Hepatic stellate cell (primary cell): Measurements from ENCODE around the gene DERL3.
"Not testable (repeated sequence)": the region's sequence is repeated elsewhere in the genome, so short reads cannot be mapped to it uniquely, and the experiment has no call there.

Experiments
- DNase-seq: peaks from one replicate; pipeline ENCODE4 v3.0.0; 2011; ENCODE audit warnings: low spot score

Gene DERL3

DNA sequence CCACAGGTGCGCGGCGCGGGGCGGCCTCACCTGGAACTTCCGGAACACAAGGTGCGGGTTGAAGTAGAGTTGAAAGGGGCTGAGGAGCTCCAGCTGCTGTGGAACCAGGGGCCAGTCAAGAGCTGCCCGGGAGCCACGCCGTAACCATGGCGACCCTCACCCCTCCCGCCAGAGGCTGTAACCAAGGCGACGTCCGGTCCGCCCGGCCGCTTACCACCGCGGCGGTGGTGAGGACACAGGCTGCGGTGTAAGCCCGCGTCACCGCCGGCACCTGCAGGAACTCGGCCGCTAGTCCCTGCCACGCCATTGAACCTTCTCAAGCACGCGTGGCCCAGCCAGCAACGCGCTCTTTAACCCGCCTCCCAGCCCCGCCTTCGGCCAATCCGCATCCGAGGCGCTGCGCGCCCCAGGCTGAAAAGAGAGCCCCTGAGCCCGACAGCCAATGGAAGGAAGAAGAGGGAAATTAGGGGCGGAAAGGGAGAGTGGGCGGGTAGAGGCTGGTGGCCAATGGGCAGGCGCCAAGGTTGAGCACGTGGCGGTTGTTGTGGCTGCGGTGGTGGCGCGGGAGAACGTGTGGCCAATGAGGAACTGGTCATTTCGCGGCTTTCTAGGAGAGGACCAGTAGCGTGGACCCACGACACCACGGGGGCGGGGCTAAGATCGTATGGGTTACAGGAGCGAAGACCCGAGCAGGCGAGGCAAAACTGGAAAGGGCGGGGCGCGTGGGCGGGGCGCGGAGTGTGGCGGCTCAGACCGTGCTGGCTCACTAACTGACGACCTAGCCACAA is at the start of gene DERL3:
Gene DERL3 (minus strand): TSS at position 326 of the 788 bp plus-strand sequence. CDS start 19 bp downstream, at position 307.
- peak; percentile 97 for DNase-seq

DNA sequence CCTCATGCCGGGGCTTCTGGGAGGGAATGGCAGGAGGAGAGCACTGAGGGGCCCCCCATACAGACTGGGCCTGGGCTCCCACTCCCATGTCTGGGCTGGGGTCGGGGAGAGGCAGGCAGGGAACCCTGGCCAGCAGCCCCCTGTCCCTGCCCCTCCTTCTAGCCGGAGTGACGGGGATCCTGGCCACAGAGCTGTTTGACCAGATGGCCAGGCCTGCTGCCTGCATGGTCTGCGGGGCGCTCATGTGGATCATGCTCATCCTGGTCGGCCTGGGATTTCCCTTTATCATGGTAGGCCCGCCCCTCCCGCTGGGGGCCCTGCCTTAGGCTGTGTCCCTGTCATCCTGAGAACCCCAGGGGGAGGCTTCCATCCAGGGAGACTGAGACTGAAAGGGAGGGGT is 45.3 kb upstream of the DERL3 start:
- no peak for DNase-seq

DNA sequence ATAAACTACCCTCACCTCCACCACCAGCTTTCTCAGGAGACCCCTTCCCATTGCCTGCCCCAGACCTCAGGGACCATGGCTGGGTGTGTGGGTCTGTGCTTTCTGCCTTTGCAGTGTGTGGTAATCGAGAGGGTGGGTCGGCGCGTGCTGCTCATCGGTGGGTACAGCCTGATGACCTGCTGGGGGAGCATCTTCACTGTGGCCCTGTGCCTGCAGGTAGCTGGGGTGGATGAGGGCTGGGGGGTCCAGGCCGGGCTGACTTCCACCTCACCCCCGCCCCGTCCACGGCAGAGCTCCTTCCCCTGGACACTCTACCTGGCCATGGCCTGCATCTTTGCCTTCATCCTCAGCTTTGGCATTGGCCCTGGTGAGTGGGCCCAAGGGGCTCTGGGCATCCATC is 44.9 kb upstream of the DERL3 start:
- DNase-seq: no peak

DNA sequence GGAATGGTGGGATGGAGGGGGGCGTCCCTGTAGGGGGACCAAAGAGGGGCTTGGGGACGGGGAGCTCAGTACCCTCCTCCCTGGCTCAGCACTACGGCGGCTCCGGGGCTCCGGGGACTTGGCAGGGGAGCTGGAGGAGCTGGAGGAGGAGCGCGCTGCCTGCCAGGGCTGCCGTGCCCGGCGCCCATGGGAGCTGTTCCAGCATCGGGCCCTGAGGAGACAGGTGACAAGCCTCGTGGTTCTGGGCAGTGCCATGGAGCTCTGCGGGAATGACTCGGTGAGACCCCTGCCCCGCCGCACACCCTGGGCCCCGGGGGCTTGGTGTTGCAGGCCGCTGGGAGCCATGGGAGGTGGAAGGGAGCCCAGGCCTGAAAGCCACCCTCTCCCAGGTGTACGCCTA is 43.6 kb upstream of the DERL3 start:
- DNase-seq: no peak

GRCh38 chr22:23878219-23878618 is 39.4 kb upstream of the DERL3 start:
- DNase-seq: no peak

DNA sequence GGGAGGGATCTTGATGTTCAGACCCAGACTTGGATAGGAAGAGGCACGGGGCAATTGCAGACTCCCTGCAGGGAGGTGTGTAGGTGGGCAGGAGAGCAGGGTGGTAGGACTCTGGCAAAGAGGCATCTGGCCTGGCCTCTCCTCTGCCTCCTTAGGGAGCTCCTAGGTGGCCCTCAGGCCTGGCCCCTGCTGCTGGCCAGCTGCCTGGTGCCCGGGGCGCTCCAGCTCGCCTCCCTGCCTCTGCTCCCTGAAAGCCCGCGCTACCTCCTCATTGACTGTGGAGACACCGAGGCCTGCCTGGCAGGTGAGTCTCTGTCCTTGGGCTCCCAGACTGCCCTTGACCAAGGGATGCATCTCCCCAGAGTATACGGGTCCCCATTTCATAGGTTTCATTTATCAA is 38.8 kb upstream of the DERL3 start:
- DNase-seq: no peak

DNA sequence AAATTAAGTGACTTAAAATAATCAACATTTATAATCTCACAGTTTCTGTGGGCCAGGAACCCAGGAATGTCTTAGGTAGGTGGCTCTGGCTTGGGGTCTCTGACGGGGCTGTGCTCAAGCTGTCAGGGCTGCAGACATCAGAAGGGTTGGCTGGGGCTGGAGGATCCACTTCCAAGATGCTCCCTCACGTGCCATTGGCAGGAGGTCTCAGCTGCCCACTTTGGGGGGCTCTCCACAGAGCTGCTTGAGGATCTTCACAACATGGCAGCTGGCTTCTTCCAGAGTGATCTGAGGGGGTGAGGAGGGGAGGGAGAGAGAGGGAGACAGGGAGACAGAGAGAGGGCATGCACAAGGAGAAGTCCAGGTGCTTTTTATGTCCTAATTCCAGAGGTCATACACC is 37.0 kb upstream of the DERL3 start:
- DNase-seq: no peak

GRCh38 chr22:23874871-23875270 is 36.1 kb upstream of the DERL3 start:
- no peak for DNase-seq

- DNase-seq: no peak
Observed at GRCh38 chr22:23868580-23868979, 29.8 kb upstream of the DERL3 start.

- not testable (repeated sequence) for DNase-seq
Observed at GRCh38 chr22:23864499-23865154, 25.8 kb upstream of the DERL3 start.

DNA sequence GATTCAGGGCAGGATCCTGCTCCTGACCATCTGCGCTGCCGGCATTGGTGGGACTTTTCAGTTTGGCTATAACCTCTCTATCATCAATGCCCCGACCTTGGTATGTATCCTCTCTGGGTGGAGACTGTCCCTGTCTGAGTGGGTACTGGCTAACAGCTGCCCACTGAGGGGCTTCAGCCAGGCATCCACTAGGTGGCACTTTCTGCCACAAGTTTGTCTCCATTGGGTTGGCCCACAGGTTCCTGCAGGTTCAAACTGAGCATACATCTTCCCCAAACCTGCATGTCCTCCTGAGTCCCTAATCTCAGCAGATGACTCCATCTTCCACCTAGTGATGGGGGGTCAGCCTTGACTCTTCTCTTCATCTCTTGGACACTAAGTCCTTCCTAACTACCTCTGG is 23.3 kb upstream of the DERL3 start:
- DNase-seq: peak; percentile 71

DNA sequence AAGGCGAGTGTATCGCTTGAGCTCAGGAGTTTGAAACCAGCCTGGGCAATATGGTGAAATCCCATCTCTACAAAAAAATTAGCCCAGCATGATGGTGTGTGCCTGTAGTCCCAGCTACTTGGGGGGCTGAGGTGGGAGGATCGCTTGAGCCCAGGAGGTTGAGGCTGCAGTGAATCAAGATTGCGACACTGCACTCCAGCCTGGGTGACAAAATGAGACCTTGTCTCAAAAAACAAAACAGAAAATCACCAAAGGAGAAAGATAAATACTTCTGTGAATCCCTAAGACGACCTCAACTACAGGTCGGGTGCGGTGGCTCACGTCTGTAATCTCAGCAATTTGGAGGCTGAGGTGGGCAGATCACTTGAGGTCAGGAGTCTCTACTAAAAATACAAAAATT is 21.4 kb upstream of the DERL3 start:
- not testable (repeated sequence) for DNase-seq

DNA sequence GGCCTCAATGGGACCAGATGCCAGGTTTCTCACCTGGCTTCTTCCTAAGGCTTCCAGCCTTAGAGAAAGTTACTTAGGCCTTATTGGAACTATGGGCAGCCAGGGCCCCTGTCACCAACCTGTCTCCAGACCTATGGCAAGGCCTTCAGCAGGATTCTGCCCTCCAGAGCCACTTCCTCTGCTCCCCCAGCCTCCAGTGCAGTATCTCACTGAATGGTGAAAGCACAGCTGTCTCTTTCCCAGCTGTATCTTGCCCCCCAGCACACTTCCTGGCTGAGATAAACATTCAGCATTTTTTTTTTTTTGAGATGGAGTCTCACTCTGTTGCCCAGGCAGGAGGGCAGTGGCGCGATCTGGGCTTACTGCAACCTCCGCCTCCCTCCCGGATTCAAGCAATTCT is 20.4 kb upstream of the DERL3 start:
- DNase-seq: no peak

DNA sequence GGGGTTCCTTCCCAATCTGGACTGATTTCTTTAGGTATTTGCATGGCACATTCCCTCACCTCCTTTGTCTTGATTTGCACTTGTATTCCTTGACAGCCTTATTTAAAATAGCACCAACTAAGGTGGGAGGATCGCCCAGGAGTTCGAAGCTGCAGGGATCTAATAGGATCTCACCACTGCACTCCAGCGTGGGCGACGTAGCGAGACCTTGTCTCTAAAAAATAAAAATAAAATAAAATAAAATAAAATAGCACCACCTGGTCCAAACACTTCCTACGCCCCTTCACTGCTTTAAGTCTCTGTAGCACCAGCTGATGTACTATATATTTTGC is 19.6 kb upstream of the DERL3 start:
- no peak for DNase-seq

GRCh38 chr22:23857606-23858483 is 19.0 kb upstream of the DERL3 start, which contains the start of gene SLC2A11:
SLC2A11 (plus strand) TSS chr22:23857875; CDS start chr22:23858000, 125 bp downstream.
- peak; percentile 98 for DNase-seq

DNA sequence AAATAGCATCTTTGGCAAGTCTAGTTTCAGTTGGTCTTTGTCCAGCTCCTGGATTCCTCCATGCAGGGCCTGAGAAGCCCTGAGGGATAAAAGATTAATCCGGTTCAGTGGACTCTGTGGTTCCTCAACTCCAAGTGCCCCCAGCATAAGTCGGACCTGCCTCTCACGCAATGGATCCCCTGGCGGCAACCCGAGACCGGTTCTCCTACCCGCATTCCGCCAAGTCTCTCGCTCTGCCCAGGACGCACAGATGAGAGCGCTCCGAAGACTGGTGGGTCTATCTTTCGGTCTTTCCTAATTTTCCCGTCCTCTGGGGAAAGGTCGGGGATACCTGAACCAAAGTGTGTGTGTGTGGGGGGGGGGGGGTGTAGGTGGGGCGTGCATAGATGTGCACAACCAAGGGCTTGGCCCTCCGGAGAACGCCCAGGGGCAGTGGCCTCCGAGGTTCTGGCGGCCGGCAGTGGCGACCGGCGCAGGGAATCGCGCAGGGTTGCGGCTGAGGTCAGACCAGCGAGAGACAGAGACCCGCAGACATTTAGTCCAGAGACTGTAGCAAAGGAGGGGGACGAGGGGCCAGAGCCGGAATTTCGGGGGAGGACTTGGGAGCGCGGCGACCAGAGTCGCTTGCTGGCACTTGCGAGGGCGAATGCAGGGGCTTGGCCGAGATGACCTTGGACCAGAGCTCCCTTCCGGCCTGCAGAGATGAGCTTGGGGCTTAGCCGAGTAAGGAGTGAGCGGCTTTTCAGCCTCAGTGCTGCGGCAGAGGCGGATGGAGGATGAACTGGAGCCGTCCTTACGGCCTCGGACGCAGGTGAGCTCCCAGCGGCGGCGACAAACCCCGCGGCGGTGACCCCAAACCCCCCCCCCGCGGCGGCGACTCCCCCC is 18.2 kb upstream of the DERL3 start:
- peak; percentile 69 for DNase-seq

- DNase-seq: no peak
Observed at GRCh38 chr22:23850136-23850611, 11.4 kb upstream of the DERL3 start.

- DNase-seq: peak; percentile 93
Observed at GRCh38 chr22:23849009-23850006, 10.5 kb upstream of the DERL3 start.

GRCh38 chr22:23847991-23848864 is 9.4 kb upstream of the DERL3 start:
- no peak for DNase-seq
